Body of pancreas (tissue), 4 donors: ENCODE data around the gene BZW1. TPM values are rescaled to one million over a fixed set of nuclear protein-coding genes. Genes with fewer than 3 reads are reported as not detected.

Experiments used
- ATAC-seq: fragments of 150-250 bp; one replicate; pipeline ENCODE4 v1.9.1; 2016
- DNase-seq, 4 donors: peaks; one replicate each; pipeline ENCODE4 v3.0.0-alpha.2; 2019
- H3K27ac ChIP-seq, 4 donors: fragments of 200-600 bp; sonication (generic); 1 replicate in 3 of 4; 2 replicates in 1 of 4; pipeline versions ENCODE4 v1.5.1 to v1.6.1; 2016 to 2019; ENCODE audit warnings: mild to moderate bottlenecking in 1 of 4, mixed read lengths in 1 of 4, moderate library complexity in 1 of 4
- H3K27me3 ChIP-seq, 2 donors: fragments of 200-600 bp; sonication (generic); one replicate each; pipeline ENCODE4 v1.6.0; 2016; ENCODE audit warnings: mild to moderate bottlenecking in 1 of 2
- H3K36me3 ChIP-seq, 2 donors: fragments of 200-600 bp; sonication (generic); replicated peaks in 1 of 2; 2 replicates each; pipeline ENCODE4 v1.5.1; 2016; ENCODE audit warnings: low read depth in 2 of 2; ENCODE audit not compliant: insufficient read depth in 1 of 2
- H3K4me1 ChIP-seq: fragments of 200-600 bp; sonication (generic); one replicate; pipeline ENCODE4 v1.6.0; 2016
- H3K4me3 ChIP-seq, 2 donors: fragments of 200-600 bp; sonication (generic); 1 replicate in 1 of 2; 2 replicates in 1 of 2; pipeline ENCODE4 v1.5.1; 2016 to 2019
- H3K9me3 ChIP-seq, 3 donors: fragments of 200-600 bp; sonication (generic); 1 replicate in 2 of 3; 2 replicates in 1 of 3; pipeline ENCODE4 v1.5.1; 2016
- CTCF ChIP-seq, 7 experiments: fragments of 450-650 bp in 4 of 7; fragments of 200-600 bp in 3 of 7; sonication (generic) in 3 of 7; IDR thresholded peaks; one replicate each; pipeline ENCODE4 v1.5.1; 2016 to 2019; ENCODE audit warnings: antibody characterized with exemption in 7 of 7
- POLR2A ChIP-seq, 3 donors: fragments of 450-650 bp; IDR thresholded peaks; one replicate each; pipeline ENCODE4 v1.6.1; 2016; ENCODE audit warnings: antibody characterized with exemption in 3 of 3, mild to moderate bottlenecking in 2 of 3
- WGBS, 2 donors: methylation state at CpG; one replicate each; pipeline ENCODE4 v1.1.5; 2017; 5-methylcytosine and 5-hydroxymethylcytosine counted together
- intact Hi-C: fragments of 100-400 bp; cut with DNase I; formaldehyde crosslinking; loops from one replicate; pipeline ENCODE4 v1.15.1; 2023
- total RNA-seq, 2 donors: library from RNA; depleted of rRNA; stranded (reverse); fragments of >200 nt; gene quantifications; one replicate each; pipeline ENCODE4 v1.1.0, GENCODE V29; 2016

BZW1 gene
- total RNA-seq, 2 donors from 2014 or later, result 45.4 to 88.3 TPM

- TF ChIP-seq CTCF (IDR thresholded peaks at IDR 0.05), result no peak
- no peak for TF ChIP-seq POLR2A (IDR thresholded peaks at IDR 0.05)
- Histone ChIP-seq H3K4me1 (peaks cover 4% of the 10 kb centered on the region), H3K27ac (no peak overlapping the region), H3K36me3 (no peaks in the 10 kb centered on the region), H3K27me3 (no peaks in the 10 kb centered on the region), H3K9me3 (no peaks in the 10 kb centered on the region), H3K4me3 (no peak overlapping the region)
- ATAC-seq, result no peak
- intact Hi-C loops, result no loop called here
- no peak for DNase-seq
- 63 to 69% methylated on average over 3 of the region's 3 CpGs for WGBS, 2 donors
These were observed 24.9 kb upstream of the BZW1 start for GRCh38 chr2:200786826-200787225.

- Histone ChIP-seq H3K27me3 (no peaks in the 10 kb centered on the region), H3K4me3 (no peak overlapping the region), H3K27ac (no peak overlapping the region), H3K9me3 (no peaks in the 10 kb centered on the region), H3K36me3 (no peaks in the 10 kb centered on the region), H3K4me1 (peaks cover 4% of the 10 kb centered on the region)
- WGBS, 2 donors, result 76 to 81% methylated on average over 16 of the region's 16 CpGs
- ATAC-seq (no peak), DNase-seq (no peak)
- intact Hi-C loops, result no loop called here
- TF ChIP-seq CTCF (IDR thresholded peaks at IDR 0.05) (no peak), POLR2A (IDR thresholded peaks at IDR 0.05) (no peak)
These were observed 24.2 kb upstream of the BZW1 start for GRCh38 chr2:200787351-200788120.

DNA sequence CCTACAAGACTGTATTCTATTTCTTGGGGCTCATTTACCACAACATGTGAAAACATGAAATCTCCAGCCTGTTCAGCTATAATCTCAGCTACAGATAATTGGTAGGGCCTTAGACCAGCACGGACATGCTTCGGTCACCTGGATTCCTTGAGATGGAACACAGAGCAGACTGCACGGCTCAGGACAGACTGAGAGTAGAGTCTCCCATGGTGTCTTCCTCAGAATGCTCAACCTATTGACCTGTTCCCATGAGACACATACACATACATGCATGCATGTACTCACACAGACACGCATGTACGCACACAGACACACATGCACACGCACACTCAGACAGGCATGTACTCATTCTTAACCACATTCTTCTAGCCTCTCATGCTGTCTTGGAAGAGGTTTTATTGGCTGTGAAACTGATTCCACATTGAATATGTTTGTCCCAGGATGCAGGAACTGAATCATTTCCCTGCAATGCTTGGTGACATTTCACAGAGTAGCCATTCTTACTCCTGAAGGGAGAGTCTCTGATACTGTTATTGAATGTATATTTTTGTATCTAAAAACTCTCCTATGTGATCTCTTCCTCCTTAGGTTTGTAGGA, 23.5 kb upstream of the BZW1 start:
- H3K27me3 ChIP-seq, result no peaks in the 10 kb centered on the region
- DNase-seq (no peak), ATAC-seq (no peak)
- TF ChIP-seq POLR2A (IDR thresholded peaks at IDR 0.05) (no peak), CTCF (IDR thresholded peaks at IDR 0.05) (no peak)
- H3K36me3 ChIP-seq, result no peaks in the 10 kb centered on the region
- intact Hi-C loops, result no loop called here
- no peaks in the 10 kb centered on the region for H3K9me3 ChIP-seq
- H3K4me3 ChIP-seq, result no peak overlapping the region
- H3K4me1 ChIP-seq, result peaks cover 4% of the 10 kb centered on the region
- H3K27ac ChIP-seq, result no peak overlapping the region
- WGBS, 2 donors, result 84 to 97% methylated on average over 6 of the region's 6 CpGs

DNA sequence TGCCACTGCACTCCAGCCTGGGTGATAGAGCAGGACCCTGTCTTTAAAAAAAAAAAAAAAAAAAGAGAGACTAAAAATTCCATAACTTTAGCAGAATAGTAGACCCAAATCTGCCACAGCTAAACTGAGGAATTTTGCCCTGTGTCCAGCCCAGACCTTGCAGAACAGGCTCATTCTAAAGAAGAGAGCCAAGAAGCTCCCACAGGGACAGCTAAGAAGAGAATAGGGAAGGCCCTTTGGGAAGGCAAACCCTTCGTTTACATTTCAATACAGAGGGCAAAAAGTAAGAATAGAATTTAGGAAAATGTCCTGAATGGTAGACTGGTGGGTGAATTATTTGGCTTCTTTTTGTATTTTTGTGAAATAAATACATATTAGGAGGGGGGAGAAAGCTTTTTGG, 21.5 kb upstream of the BZW1 start:
- Histone ChIP-seq H3K36me3 (no peaks in the 10 kb centered on the region), H3K4me3 (no peak overlapping the region), H3K27ac (no peak overlapping the region), H3K27me3 (no peaks in the 10 kb centered on the region), H3K4me1 (peaks cover 4% of the 10 kb centered on the region), H3K9me3 (no peaks in the 10 kb centered on the region)
- intact Hi-C loops, result no loop called here
- 74 to 88% methylated on average over 1 of the region's 1 CpG for WGBS, 2 donors
- TF ChIP-seq POLR2A (IDR thresholded peaks at IDR 0.05), result no peak
- no peak for TF ChIP-seq CTCF (IDR thresholded peaks at IDR 0.05)
- ATAC-seq (no peak), DNase-seq (no peak)

- ATAC-seq, result no peak
These were observed 19.8 kb upstream of the BZW1 start for GRCh38 chr2:200791905-200792304.

More at GRCh38 chr2:200791905-200792304, 19.8 kb upstream of the BZW1 start:
- DNase-seq, result peak in 1 of 4 donors; percentile 19
- Histone ChIP-seq H3K27me3 (no peaks in the 10 kb centered on the region), H3K4me3 (no peak overlapping the region), H3K9me3 (no peaks in the 10 kb centered on the region), H3K27ac (no peak overlapping the region), H3K36me3 (no peaks in the 10 kb centered on the region), H3K4me1 (peaks cover 8% of the 10 kb centered on the region)
- no peak for TF ChIP-seq POLR2A (IDR thresholded peaks at IDR 0.05)
- no peak for TF ChIP-seq CTCF (IDR thresholded peaks at IDR 0.05)
- intact Hi-C loops, result no loop called here
